AG04449 (cell line): Measurements from ENCODE around the gene POLA2.
A peak's percentile ranks its signal among the peaks of the same experiment; 100 is the strongest.

Experiments
- CTCF ChIA-PET: fragments of 350-600 bp; formaldehyde crosslinking; extraction: SDS; loops from one replicate; lab custom pipeline; 2021; ENCODE audit warnings: antibody characterized with exemption; lab: Yijun Ruan, JAX
- POLR2A ChIA-PET: fragments of 400-600, 350-600 bp; formaldehyde crosslinking; extraction: SDS; loops from one replicate; lab custom pipeline; 2020; ENCODE audit warnings: antibody characterized with exemption, inconsistent platforms; lab: Yijun Ruan, JAX
- DNase-seq: peaks from one replicate; pipeline ENCODE4 v3.0.0-alpha.2; 2010; ENCODE audit warnings: low read depth, low spot score
- H3K4me3 ChIP-seq: 2 replicates; pipeline ENCODE4 v1.5.1; 2011; ENCODE audit warnings: low read depth, mild to moderate bottlenecking, control low read depth, low read length
- TF ChIP-seq, protein P1 (sequence below): IDR thresholded peaks from one replicate; pipeline ENCODE4 v1.5.1; 2011; ENCODE audit warnings: mild to moderate bottlenecking, moderate library complexity, low read length, control low read depth, inconsistent platforms; ENCODE audit not compliant: insufficient read depth; ENCODE audit errors: missing control alignments

Gene POLA2

DNA sequence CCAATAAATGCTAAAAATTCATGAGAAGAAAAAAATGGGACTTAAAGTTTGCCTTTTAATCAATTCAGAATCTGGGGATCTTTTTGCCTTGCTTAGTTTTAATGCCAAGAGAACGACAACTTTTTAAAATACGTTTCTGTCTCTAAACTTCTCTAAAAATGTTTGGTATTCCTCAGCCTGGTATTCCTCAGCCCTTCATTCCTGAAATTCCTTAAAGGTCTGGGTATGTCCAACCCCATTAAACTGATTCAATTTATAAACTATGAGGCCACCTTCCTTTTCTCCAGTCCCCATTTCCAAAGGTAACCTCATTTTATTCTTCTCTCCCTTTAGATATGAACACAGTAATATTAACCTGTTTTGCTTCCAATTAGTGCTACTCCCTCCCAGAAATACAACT, 16.6 kb downstream of the POLA2 start:
- DNase-seq: no peak
- TF ChIP-seq, protein P1, sequence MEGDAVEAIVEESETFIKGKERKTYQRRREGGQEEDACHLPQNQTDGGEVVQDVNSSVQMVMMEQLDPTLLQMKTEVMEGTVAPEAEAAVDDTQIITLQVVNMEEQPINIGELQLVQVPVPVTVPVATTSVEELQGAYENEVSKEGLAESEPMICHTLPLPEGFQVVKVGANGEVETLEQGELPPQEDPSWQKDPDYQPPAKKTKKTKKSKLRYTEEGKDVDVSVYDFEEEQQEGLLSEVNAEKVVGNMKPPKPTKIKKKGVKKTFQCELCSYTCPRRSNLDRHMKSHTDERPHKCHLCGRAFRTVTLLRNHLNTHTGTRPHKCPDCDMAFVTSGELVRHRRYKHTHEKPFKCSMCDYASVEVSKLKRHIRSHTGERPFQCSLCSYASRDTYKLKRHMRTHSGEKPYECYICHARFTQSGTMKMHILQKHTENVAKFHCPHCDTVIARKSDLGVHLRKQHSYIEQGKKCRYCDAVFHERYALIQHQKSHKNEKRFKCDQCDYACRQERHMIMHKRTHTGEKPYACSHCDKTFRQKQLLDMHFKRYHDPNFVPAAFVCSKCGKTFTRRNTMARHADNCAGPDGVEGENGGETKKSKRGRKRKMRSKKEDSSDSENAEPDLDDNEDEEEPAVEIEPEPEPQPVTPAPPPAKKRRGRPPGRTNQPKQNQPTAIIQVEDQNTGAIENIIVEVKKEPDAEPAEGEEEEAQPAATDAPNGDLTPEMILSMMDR: no peak
- H3K4me3 ChIP-seq: no peak overlapping the region
- ChIA-PET POLR2A (interaction anchor here (1.1 to 1.2 kb wide), 3 partner anchors 12 to 55 kb away, joined by 3 to 5 read pairs (median 3); partner anchors contain the start of gene DPF2), CTCF (interaction anchor here (0.8 to 52.1 kb wide), 8 partner anchors 8 to 74 kb away, joined by 3 to 1993 read pairs (median 10); partner anchors contain the start of genes CDC42EP2, DPF2 and POLA2)

DNA sequence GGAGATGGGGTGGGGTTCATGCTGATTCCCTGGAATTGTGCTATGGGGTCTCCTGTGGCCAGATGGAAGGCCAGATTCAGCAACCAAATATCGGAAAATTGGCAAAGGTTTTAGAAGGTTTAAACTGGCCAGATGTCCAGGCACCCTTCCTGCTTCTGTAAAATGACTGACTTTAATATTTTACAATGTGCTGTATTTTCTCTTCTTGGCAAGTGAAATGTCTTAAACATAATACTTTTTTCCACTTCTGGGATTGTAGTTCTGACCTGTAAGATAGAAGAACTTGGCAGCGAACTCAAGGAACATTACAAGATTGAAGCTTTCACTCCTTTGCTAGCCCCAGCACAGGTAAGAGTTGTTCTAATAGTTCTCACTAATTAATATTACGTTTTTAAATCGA, 17.5 kb downstream of the POLA2 start:
- CTCF ChIA-PET: interaction anchor here (0.6 to 52.1 kb wide), 8 partner anchors 8 to 48 kb away, joined by 3 to 1993 read pairs (median 6); partner anchors contain the start of genes CDC42EP2, DPF2 and POLA2
- no peak overlapping the region for H3K4me3 ChIP-seq
- TF ChIP-seq, protein P1: no peak
- POLR2A ChIA-PET: interaction anchor here (0.9 to 1.0 kb wide), 2 partner anchors 11 to 35 kb away, joined by 3 read pairs; partner anchors contain the start of gene CDC42EP2
- DNase-seq: no peak

DNA sequence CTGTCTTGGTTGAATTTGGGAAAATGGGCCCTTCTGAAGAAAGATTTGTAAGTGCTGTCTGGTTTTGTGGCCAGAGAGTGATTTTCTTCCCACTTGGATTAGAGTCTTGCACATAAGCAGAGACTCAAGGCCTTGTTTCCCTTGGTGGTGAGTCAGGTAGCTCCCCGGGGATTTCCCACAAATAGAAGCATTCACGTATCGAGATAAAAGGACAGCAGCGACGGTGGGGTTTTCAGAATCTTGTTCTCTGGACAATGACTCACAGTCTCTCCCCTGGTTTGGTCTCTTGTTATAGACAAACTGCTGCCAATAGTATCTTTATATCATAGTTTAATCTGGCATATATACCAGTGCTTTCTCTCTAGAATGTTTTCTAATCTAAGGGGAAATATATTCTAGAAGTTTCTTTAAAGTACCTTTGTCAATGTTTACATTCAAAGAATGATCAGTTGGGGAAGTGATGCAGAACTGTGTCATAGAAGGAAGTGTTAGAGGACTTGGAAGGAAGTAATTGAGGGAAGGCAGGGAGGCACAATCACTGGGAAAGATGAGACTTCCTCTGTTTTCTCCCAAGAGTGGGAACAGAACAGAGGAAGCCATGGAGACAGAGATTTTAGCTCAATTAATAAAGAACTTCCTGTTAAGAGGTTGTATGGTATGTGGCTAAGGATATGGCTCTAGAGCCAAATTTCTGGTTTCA, 18.1 kb downstream of the POLA2 start:
- ChIA-PET CTCF (interaction anchor here (0.6 to 52.1 kb wide), 6 partner anchors 8 to 47 kb away, joined by 3 to 1993 read pairs (median 5); partner anchors contain the start of genes CDC42EP2 and DPF2), POLR2A (interaction anchor here (0.9 to 1.0 kb wide), 2 partner anchors 11 to 35 kb away, joined by 3 read pairs; partner anchors contain the start of gene CDC42EP2)
- no peak overlapping the region for H3K4me3 ChIP-seq
- DNase-seq: peak; percentile 91
- TF ChIP-seq, protein P1: no peak

- no peak for DNase-seq
- ChIA-PET POLR2A (interaction anchor here (1.3 kb wide), 1 partner anchor 34 kb away, joined by 3 read pairs; the partner anchor contains the start of gene CDC42EP2), CTCF (interaction anchor here (1.0 to 52.1 kb wide), 4 partner anchors 9 to 47 kb away, joined by 4 to 1993 read pairs (median 6); partner anchors contain the start of genes CDC42EP2 and DPF2)
- TF ChIP-seq, protein P1: no peak
- H3K4me3 ChIP-seq: no peak overlapping the region
Observed at GRCh38 chr11:65280646-65281045, 18.9 kb downstream of the POLA2 start.

DNA sequence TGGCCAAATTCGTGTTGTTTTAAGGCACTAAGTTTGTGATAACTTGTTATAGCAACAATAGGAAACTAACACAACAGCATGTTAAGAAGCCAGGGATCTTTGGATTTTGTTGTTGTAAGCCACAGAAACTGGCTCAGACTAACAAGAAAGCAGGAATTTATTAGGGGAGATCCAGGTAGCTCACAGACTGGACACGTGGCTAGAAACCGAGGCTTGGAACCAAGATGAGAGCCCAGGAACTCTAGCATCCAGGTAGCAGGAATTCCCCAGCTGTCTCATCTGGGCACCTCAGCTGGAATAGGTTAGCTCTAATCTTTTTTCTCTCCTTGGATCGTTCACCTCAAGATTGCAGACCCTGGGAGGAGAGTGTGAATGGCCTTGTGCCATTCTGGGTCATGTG, 24.9 kb downstream of the POLA2 start:
- TF ChIP-seq, protein P1: no peak
- no peak overlapping the region for H3K4me3 ChIP-seq
- ChIA-PET CTCF (interaction anchor here (1.0 to 52.1 kb wide), 3 partner anchors 8 to 41 kb away, joined by 3 to 1993 read pairs (median 6); partner anchors contain the start of genes CDC42EP2 and DPF2), POLR2A (no interaction called here)
- no peak for DNase-seq

GRCh38 chr11:65287601-65288000, 25.8 kb downstream of the POLA2 start:
- DNase-seq: no peak
- H3K4me3 ChIP-seq: no peak overlapping the region
- POLR2A ChIA-PET: interaction anchor here (0.7 kb wide), 1 partner anchor 37 kb away, joined by 4 read pairs; no protein-coding TSS in a partner anchor
- TF ChIP-seq, protein P1: no peak
- CTCF ChIA-PET: interaction anchor here (0.9 to 52.1 kb wide), 5 partner anchors 8 to 40 kb away, joined by 3 to 1993 read pairs (median 4); partner anchors contain the start of genes CDC42EP2 and DPF2
